ENCODE measurements around the gene PEX12.
"Not testable (repeated sequence)": the region's sequence is repeated elsewhere in the genome, so short reads cannot be mapped to it uniquely, and the experiment has no call there.

PEX12 gene
- 4.8 to 12.7 reads per million in 2 donors for total RNA-seq

DNA sequence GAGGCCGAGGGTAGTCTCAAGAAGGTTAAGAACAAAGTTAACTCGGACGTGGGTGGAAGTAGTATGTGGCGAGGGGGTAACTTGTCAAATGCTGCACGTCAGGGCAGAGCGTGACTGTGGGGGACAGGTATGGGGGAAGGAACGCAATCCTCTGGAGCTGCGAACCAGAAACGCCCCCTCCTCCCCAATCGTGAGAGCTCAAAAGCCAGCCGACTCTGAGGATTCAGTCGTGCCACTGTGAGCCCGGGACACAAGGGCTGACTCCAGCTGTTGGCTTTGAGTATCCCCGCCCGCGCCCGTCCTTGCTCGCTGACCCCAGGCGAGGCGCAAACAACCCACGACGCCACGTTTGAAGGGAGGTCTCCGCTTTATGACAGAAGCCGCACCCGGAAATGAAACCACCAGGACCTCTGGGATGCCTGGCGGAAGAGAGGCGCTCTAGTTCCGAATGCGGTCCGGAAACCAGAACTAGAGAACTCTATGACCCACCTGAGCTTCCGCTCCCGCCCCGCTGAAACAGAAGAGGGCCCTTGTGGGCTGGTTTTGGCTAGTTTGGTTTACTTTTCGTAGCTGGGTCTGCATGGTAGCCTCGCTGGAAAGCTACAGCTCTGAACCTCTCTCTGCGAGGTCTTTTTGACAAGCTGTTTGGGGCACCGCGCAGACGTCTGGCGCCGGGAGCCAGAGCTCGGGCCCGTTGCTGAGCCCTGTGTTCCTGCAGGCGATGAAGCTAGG is at the start of gene PEX12:
TSS of gene PEX12 (minus strand) at position 375 of the 732 bp plus-strand sequence. CDS start 550 bp downstream, outside the sequence.
- peak; percentile 81 for DNase-seq

DNA sequence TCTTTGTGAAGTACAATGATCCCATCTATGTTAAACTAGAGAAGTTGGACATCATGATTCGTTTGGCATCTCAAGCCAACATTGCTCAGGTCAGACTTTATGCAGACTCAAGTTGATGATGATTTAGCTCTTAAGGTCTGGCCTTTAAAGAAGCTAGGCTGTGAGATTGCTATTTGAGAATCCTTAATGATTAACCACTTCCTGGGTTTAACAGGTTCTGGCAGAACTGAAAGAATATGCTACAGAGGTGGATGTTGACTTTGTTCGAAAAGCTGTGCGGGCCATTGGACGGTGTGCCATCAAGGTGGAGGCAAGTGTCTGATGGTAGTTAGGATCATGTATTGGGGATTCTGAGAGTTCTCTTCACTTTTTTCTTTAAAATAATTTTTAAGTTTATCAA is 49.0 kb upstream of the PEX12 start:
- DNase-seq: no peak

DNA sequence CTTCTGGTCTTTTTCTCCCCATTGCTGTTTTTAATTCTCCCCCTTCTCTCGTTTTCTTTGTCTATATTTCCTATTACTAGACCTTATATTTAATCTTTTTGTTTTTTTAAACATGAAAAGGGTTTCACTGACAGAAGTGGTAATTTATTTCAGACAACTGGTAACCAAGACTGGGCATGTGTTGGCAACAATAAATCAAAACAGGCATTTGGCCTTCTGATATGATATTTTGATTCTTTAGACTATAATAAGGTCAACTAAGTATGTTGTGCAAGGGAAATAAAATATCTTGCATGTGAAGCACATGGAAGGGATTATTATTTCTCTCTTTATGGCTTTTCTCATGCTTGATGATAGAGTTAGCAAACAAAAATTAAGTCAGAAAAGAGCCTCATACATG is 43.4 kb upstream of the PEX12 start:
- no peak for DNase-seq

DNA sequence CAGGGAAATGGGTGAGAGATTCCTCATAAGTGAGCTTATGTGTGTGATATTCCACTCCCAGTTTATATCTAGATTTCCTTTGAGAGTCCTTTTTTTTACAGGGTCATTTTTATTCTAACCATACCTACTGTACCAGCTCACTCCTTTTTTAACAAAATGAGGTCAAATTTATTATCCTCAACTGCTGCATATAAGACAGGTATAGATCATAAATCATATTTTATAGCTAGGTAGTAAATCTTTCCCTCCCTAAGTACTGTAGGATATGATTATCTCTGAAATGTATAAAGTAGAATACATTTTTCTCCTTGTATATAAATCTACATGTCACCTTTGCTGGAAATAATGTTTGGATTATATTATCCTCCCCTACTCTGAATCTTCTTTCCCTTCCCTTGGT is 40.3 kb upstream of the PEX12 start:
- DNase-seq: no peak

DNA sequence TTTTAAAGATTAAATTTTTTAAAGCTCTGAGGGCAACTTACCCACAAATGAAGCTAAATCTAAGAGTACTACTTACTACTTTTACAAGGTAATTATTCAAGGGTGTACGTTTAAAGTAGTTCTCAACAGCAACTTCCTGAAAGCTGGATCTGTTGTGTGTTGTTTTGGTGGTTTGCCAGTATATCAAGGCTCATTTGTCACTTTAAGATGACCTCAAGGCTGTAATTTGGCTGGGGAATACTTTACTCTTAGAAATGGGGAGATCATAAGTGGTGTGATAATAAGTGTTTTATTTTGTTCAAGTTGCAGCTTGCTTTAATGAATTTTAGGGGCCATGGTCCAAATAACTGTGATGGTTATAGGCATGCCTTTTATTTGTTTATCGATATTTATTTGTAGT is 39.1 kb upstream of the PEX12 start:
- DNase-seq: no peak

DNA sequence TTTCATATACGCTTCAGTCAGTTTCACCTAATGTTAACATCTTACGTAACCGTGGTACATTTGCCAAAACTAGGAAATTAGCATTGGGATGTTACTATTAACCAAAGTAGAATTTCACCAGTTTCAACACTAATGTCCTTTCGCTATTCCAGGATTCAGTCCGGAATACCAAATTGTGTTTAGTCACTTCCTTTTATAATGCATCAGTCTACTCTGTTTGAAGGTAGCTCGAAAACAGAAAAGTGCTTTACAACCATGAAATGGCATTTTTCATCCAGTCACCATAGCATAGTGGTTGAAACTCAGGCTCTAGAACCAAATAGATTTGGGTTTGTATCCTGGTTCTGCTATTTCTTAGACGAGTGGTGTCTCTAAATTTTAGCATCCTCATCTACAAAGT is 38.2 kb upstream of the PEX12 start:
- no peak for DNase-seq

DNA sequence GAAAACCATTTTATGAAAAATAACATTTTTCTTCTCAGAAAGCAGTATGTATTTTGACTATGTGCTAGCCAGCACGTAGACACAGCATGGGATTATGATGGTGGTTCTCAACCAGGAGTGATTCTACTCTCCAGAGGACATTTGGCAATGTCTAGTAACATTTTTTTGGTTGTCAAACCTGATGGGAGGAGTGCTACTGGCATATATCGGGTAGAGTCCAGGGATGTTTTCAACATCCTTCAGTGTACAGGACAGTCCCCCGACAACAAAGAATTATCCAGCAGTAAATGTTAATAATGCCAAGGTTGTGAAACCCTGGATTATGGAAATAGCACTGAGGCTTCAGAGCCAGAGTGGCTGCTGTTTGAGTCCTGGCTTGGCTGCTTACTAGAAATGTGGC is 36.4 kb upstream of the PEX12 start:
- DNase-seq: no peak

DNA sequence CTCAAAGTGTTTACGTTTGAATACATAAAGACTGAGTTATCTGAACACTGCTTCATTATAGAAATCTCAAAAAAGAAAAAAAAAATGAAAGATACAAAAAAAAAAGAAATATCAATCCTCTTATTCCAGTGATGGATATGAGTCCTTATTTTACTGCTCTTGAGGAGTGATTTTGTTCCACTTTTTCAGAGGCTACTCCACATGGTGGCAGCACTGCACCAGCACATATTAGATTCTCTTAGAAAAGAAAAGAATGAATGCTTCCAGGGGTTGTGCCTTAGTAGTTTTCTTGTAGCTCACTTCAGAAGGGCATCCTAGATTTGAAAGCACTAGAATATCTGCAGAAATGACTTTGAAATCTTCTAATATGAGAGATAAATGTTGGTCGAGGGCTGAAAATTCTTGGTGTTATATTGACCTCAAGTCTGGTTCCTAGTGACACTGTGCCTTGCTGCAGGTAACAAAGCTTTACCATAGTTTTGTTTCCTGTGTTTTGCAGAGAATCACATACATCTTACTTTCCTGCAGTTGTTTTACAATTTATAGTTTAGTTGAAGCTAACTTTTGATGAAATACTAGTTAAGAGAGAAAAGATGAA is 34.7 kb upstream of the PEX12 start:
- DNase-seq: no peak

DNA sequence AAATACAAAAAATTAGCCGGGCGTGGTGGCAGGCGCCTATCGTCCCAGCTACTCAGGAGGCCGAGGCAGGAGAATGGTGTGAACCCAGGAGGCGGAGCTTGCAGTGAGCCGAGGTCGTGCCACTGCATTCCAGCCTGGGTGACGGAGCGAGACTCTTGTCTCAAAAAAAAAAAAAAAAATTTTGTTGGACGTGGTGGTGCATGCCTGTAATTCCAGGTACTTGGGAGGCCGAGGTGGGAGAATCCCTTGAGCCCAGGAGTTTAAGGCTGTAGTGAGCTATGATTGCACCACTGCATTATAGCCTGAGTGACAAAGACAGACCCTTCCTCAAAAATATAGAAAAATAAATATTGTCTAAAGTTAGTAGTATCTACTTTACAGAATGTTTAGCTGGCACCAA is 32.4 kb upstream of the PEX12 start:
- DNase-seq: not testable (repeated sequence)

DNA sequence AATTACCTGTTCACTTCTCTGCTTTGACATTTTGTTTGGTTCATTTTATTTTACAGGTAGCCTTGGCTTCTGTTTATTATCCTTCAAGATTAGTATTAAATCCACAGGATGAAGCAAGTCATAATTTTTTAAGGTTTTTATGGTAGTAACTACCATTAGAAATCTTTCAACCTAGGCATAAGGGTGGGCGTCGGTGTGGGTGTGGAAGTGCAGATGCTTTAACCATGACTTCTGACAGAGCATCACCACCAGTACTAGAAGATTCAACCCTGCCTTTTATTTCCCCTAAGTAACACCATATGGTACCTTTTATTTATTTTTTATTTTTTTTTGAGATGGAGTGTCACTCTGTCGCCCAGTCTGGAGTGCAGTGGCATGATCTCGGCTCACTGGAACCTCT is 31.5 kb upstream of the PEX12 start:
- DNase-seq: no peak

DNA sequence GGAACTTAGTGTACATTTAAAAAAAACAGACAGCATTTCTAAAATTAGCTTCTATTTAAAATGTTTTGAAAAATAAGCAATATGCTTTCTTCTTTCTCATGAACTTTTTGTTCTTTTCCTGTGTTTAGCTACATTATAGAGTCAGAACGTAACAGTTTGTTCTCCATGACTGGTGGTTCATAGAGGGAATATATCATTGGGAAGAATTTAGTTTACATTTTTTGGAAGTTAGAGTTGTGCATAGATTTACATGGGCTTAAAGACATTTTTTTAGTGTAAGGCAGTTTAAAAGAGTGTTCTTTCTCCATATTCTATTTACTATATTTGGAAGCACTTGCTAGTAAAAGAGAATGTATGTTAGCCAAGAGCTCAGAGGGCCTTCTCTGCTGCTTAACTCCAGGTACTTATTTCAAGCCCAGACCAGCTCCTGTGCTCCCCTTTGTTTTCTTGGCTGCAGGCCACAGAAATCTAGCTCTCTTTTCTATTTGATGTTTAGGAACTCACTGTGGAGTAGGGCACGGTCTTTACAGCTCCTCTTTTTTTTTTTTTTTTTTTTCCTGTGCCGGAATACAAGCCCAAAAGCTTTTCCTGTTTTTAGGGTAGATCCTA is 29.0 kb upstream of the PEX12 start:
- no peak for DNase-seq

DNA sequence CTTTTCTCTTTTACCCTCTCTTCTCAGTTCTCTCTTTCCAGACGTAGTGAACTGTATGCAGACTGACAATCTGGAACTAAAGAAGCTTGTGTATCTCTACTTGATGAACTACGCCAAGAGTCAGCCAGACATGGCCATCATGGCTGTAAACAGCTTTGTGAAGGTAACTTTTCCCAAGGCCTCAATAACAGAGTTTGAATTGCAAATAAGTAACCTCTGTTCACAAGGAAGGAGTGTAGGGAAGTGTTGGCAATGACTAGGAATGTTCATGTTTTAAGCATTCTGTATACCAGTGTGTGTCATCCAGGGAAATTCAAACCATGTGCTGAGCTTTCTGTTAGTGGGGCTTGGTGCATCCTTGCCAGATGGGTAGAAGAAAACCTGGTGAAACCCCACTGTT is 27.3 kb upstream of the PEX12 start:
- DNase-seq: no peak

DNA sequence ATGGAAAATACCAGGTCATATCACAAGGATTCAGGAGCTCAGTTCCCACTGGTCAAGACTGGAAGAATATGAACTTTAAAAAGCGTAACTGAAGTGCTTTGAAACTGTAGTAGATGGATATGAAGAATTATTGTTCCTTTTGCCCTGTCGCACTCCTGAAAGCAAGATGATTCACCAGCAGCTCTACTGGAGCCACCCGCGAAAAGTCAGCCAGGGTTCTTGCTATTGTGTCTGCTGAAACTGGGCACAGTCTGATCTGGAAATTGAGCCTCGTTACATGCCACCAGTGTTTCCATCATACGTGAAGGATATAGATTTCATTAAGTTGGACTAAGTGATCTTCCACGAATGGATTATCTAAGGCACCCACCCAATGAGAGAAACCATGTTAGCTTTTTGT is 25.3 kb upstream of the PEX12 start:
- no peak for DNase-seq

DNA sequence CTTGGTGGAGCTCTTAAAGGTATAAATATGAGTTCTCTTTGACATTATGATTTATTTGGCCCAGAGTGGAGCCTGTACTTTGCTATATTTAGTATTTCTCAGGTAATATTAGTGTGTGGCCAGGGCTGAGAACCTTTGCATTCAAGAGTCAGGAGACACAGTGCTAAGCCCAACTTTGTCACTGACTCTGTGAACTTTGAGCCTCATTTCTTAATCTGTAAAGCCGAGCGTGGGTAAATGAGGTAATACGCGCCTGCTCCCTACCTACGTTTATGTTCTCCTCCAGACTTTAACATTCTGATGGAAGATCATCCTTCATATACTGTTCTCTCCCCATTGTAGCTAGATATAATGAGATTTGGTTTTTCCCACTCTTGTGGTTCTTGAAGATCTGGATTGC is 19.2 kb upstream of the PEX12 start:
- no peak for DNase-seq

DNA sequence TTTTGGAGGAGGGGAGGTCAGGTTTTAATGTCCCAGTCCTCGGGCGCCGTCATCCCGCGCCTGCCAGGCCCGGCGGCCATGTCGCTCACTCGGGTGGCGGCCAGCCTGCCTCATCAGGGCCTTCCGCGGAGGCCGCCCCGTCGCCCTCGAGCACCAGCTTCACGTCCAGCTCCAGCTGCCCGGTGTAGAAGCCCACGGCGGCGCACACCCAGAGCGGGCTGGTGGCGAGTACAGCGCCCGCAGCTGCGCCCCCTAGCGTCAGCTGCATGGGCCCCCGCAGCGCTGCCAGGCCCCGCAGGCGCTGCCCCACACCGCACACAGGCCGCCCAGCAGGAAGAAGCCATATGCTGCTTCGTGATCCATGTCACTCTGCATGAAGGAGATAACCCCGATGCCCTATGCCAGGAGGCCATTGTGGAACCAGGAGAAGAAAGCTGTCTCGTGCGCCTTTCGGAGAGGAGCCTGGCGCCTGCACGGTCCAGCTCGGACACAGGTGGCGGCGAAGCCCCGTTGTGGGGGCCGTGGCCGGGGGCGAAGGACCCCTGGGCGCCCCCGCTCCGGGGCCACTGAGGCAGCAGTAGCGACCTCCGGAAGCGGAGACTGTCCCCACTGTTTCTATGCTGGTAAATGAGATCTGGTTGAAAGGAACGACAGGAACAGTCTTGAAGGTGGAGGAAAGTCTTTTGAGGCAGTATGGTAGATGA is 18.3 kb upstream of the PEX12 start:
- DNase-seq: no peak

DNA sequence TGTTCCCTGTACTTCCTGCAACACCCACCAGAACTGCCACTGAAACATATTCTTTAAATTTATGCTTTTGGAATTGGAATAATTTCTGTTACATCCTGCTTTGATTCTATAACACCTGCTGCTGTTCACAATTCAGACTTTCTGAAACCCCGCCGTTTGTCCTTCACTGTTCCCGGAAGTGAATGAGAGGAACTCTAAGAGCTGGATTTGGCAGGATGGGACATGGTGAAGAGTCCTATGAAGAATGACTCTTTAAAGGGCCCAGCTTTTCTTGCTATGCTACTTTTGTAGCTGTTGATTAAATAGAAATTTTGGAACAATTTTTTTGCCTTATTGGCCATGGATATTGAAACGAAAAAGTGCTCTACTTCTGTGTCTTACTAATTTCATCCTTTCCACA is 17.7 kb upstream of the PEX12 start:
- DNase-seq: no peak

DNA sequence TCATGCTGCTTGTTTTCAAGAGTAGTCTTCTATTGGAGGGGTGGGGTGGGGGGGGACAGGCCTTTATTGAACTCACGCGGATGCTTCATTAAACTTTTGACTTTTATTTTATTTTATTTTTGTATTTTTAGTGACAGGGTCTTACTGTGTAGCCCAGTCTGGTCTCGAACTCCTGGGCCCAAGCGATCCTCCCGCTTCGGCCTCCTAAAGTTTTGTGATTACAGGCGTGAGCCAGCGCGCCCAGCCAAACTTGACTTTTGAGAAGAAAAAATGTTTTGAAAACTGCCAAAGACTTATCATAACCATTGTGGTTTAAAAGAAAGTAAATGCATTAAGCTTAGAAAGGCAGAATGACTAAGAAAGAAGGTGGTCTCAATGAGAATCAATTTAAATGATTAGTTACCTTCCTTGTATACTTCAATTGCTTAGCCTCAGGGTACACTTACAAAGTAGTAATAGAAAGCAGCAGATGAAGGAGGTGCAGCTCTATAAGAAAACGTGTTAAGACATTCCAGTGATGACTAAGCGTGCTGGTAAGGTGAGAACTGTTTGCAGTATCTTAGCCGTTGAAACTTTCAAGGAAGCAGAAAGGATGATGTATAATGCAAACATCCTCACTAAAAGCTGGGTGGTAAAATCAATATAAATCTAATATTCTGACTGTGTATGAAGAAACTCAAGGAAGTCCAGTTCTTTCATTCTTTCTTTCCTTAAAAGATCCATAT is 10.0 kb upstream of the PEX12 start:
- no peak for DNase-seq

DNA sequence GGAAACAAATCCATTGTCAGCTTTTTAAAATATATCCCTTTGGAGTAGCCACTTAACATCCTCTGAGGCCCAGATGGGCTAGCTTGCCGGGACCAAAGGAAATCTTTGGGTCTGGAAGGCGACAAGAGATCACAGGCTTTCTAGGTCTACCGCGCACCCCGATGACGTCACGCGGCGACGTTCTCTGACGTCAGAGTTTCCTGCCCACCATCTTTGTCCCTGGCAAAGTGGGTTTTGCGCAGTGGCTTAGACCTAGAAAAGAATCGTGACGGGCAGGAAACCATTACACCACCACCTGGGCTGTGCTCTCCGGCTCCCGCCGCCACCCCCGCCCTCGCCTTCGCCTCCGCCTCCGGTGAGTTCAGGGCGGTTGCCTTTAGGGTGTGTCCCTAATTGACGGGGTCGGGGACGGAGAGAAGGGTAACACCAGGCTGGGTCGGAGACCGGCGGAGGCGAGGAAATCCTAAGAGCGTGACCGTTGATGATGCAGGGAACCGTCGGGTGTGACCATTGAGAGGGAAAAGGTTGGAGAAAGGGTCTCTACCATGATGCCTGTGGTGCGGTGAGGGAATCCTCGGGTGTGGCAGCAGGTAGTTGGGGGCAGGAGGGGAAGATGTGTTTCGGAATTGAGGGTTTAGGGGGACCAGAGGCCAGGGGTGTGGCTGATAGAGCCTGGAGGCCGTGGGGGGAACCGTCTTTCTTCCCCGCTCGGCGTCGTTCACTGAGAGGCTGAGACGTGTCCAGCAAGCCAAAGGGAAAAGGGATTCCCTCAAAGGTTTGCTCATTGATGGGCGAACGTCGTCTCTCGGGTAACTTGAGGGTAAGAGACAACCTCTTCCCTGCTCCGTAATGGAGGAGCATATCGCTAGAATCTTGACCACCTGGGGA is 8.9 kb upstream of the PEX12 start, which contains the start of gene AP2B1:
TSS of gene AP2B1 (plus strand) at position 249 of the 888 bp plus-strand sequence. CDS start 6,709 bp downstream, outside the sequence.
- peak; percentile 96 for DNase-seq

DNA sequence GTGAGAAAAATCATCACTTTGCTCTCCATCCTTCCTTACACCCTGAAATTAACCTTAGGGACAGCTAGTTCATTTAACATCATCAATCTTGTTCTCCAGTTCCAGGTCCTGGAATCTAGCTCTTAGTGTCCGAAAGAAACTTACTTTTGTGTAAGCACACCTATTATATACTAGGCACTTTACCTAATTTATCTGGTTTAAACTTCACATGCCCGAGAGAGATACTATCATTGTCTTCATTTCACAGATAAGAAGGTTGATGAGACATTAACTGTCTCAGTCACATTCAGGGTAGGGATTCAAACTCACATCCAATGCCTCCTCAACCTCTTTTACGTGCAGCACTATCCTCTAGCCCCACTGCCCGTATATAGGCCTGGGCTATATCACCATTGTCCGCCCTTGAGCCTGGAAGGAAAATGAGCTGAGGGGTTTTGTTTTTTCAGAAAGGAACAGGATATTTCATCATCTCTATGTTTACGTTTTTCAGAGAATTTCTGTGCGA is 8.2 kb upstream of the PEX12 start:
- DNase-seq: no peak

DNA sequence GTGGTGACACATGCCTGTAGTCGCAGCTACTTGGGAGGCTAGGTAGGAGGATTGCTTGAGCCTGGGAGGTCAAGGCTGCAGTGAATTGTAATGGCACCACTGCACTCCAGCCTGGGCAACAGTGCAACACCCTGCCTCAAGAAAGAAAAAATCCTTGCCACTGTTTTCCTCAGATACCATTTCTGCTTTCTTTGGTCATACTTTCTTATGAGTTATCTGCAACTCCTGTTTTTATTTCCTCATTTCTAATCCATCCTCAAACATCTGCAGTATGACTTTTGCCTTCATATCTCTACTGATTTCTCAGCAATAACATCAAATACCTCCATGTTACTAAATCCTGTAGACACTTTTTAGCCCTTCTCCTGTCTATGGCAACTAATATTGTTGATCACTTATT is 5.7 kb upstream of the PEX12 start:
- no peak for DNase-seq

DNA sequence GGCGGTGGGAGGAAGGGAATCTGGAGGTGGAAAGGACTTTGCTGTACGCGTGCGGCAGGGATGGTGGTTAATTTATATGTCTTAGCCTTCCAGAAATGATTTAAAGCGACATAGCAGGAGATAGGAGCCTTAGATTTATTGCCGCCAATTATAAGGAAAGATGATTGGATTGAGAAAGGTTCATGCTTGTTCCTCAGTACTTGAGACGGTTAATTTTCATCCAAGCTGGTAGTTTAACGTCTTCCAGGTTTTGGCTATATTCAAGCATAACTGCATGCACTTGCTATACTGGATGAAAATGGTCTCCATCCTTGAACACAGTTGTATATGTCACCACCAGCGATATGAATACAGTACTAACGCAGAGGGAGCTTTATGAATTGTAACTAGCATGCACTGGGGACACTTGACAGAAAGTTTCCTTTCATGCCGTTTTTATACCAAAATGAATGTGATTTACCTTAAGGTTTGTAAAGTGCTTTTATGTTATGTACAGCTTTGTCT is 610 bp upstream of the PEX12 start:
- no peak for DNase-seq
